ENCODE data around the gene MAN1C1. TPM values are rescaled to one million over a fixed set of nuclear protein-coding genes. Genes with fewer than 3 reads are reported as not detected.
A peak's percentile ranks its signal among the peaks of the same experiment; 100 is the strongest.

Gene MAN1C1
- total and polyA plus RNA-seq, 5 donors from 2014 or later = 3.1 to 15.1 (median 3.5) TPM

- DNase-seq (no peak), ATAC-seq (ENCODE audit: low read depth in 2 of 2) (no peak)
- Mint-ChIP-seq H3K9me3 (no peaks in the 10 kb centered on the region), H3K4me3 (no peak overlapping the region), H3K36me3 (peaks cover 6% of the 10 kb centered on the region), H3K4me1 (peaks cover 11 to 67% (median 25%) of the 10 kb centered on the region in 4 donors), H3K27me3 (peaks cover 7% of the 10 kb centered on the region), H3K27ac (no peak overlapping the region)
- no peak overlapping the region for H3K4me3 ChIP-seq (ENCODE audit: low read depth, low read length)
- no peaks in the 10 kb centered on the region for H3K27me3 ChIP-seq (ENCODE audit: control insufficient read depth, insufficient read depth, low read length)
- H3K36me3 ChIP-seq (ENCODE audit: control insufficient read depth, insufficient read depth, low read length) = no peaks in the 10 kb centered on the region
- no peaks in the 10 kb centered on the region for H3K9me3 ChIP-seq (ENCODE audit: control insufficient read depth in 2 of 2, low read length in 2 of 2)
- H3K4me1 ChIP-seq (ENCODE audit: control insufficient read depth, insufficient read depth, low read length, poor library complexity, severe bottlenecking) = peaks cover 19% of the 10 kb centered on the region
- no peak overlapping the region for H3K27ac ChIP-seq (ENCODE audit: insufficient read depth, low read length, poor library complexity, severe bottlenecking)
These were observed 84.6 kb downstream of the MAN1C1 start for GRCh38 chr1:25701030-25701785.

GRCh38 chr1:25702101-25702775, 85.6 kb downstream of the MAN1C1 start:
- Mint-ChIP-seq H3K27ac (peak overlapping the region in 1 of 3 donors; percentile 66), H3K27me3 (peaks cover 7% of the 10 kb centered on the region), H3K36me3 (peaks cover 9% of the 10 kb centered on the region), H3K4me3 (no peak overlapping the region), H3K9me3 (no peaks in the 10 kb centered on the region), H3K4me1 (peaks cover 11 to 67% (median 25%) of the 10 kb centered on the region in 4 donors)
- no peaks in the 10 kb centered on the region for H3K36me3 ChIP-seq (ENCODE audit: control insufficient read depth, insufficient read depth, low read length)
- H3K4me1 ChIP-seq (ENCODE audit: control insufficient read depth, insufficient read depth, low read length, poor library complexity, severe bottlenecking) = peaks cover 19% of the 10 kb centered on the region
- ATAC-seq (ENCODE audit: low read depth in 2 of 2) = no peak
- no peaks in the 10 kb centered on the region for H3K9me3 ChIP-seq (ENCODE audit: control insufficient read depth in 2 of 2, low read length in 2 of 2)
- H3K27ac ChIP-seq (ENCODE audit: insufficient read depth, low read length, poor library complexity, severe bottlenecking) = no peak overlapping the region
- H3K27me3 ChIP-seq (ENCODE audit: control insufficient read depth, insufficient read depth, low read length) = no peaks in the 10 kb centered on the region
- no peak for DNase-seq
- no peak overlapping the region for H3K4me3 ChIP-seq (ENCODE audit: low read depth, low read length)

GRCh38 chr1:25703041-25703440, 86.5 kb downstream of the MAN1C1 start:
- no peak overlapping the region for H3K27ac ChIP-seq (ENCODE audit: insufficient read depth, low read length, poor library complexity, severe bottlenecking)
- H3K27me3 ChIP-seq (ENCODE audit: control insufficient read depth, insufficient read depth, low read length) = no peaks in the 10 kb centered on the region
- no peak overlapping the region for H3K4me3 Mint-ChIP-seq
- H3K27me3 Mint-ChIP-seq = peaks cover 7% of the 10 kb centered on the region
- no peaks in the 10 kb centered on the region for H3K9me3 ChIP-seq (ENCODE audit: control insufficient read depth in 2 of 2, low read length in 2 of 2)
- no peaks in the 10 kb centered on the region for H3K36me3 ChIP-seq (ENCODE audit: control insufficient read depth, insufficient read depth, low read length)
- H3K4me1 ChIP-seq (ENCODE audit: control insufficient read depth, insufficient read depth, low read length, poor library complexity, severe bottlenecking) = peaks cover 11% of the 10 kb centered on the region
- no peak for ATAC-seq (ENCODE audit: low read depth in 2 of 2)
- no peak overlapping the region for H3K27ac Mint-ChIP-seq
- H3K36me3 Mint-ChIP-seq = peaks cover 9% of the 10 kb centered on the region
- H3K9me3 Mint-ChIP-seq = no peaks in the 10 kb centered on the region
- no peak for DNase-seq
- H3K4me1 Mint-ChIP-seq = peaks cover 11 to 67% (median 24%) of the 10 kb centered on the region in 4 donors
- H3K4me3 ChIP-seq (ENCODE audit: low read depth, low read length) = no peak overlapping the region

GRCh38 chr1:25703671-25704266, 87.2 kb downstream of the MAN1C1 start:
- H3K27ac Mint-ChIP-seq = peak overlapping the region; percentile 15 to 72 (median 57)
- H3K27ac ChIP-seq (ENCODE audit: insufficient read depth, low read length, poor library complexity, severe bottlenecking) = no peak overlapping the region
- H3K27me3 Mint-ChIP-seq = peaks cover 7% of the 10 kb centered on the region
- no peaks in the 10 kb centered on the region for H3K27me3 ChIP-seq (ENCODE audit: control insufficient read depth, insufficient read depth, low read length)
- no peaks in the 10 kb centered on the region for H3K9me3 Mint-ChIP-seq
- DNase-seq (no peak), ATAC-seq (ENCODE audit: low read depth in 2 of 2) (no peak)
- no peak overlapping the region for H3K4me3 ChIP-seq (ENCODE audit: low read depth, low read length)
- peaks cover 11 to 64% (median 24%) of the 10 kb centered on the region in 4 donors for H3K4me1 Mint-ChIP-seq
- H3K4me3 Mint-ChIP-seq = peak overlapping the region in 1 of 4 donors; percentile 21
- peaks cover 9% of the 10 kb centered on the region for H3K36me3 Mint-ChIP-seq
- H3K9me3 ChIP-seq (ENCODE audit: control insufficient read depth in 2 of 2, low read length in 2 of 2) = no peaks in the 10 kb centered on the region
- peaks cover 11% of the 10 kb centered on the region for H3K4me1 ChIP-seq (ENCODE audit: control insufficient read depth, insufficient read depth, low read length, poor library complexity, severe bottlenecking)
- no peaks in the 10 kb centered on the region for H3K36me3 ChIP-seq (ENCODE audit: control insufficient read depth, insufficient read depth, low read length)

GRCh38 chr1:25704267-25704691, 87.7 kb downstream of the MAN1C1 start:
- DNase-seq (peak in 2 of 3 donors; percentile 37 to 70), ATAC-seq (ENCODE audit: low read depth in 2 of 2) (peak; percentile 80 to 89)
- no peaks in the 10 kb centered on the region for H3K27me3 ChIP-seq (ENCODE audit: control insufficient read depth, insufficient read depth, low read length)
- H3K4me1 Mint-ChIP-seq = peaks cover 11 to 64% (median 24%) of the 10 kb centered on the region in 4 donors
- no peak overlapping the region for H3K27ac ChIP-seq (ENCODE audit: insufficient read depth, low read length, poor library complexity, severe bottlenecking)
- H3K9me3 Mint-ChIP-seq = no peaks in the 10 kb centered on the region
- peak overlapping the region in 1 of 4 donors; percentile 21 for H3K4me3 Mint-ChIP-seq
- H3K27me3 Mint-ChIP-seq = peaks cover 7% of the 10 kb centered on the region
- no peak overlapping the region for H3K4me3 ChIP-seq (ENCODE audit: low read depth, low read length)
- no peaks in the 10 kb centered on the region for H3K36me3 ChIP-seq (ENCODE audit: control insufficient read depth, insufficient read depth, low read length)
- peak overlapping the region; percentile 15 to 72 (median 57) for H3K27ac Mint-ChIP-seq
- H3K36me3 Mint-ChIP-seq = peaks cover 9% of the 10 kb centered on the region
- H3K4me1 ChIP-seq (ENCODE audit: control insufficient read depth, insufficient read depth, low read length, poor library complexity, severe bottlenecking) = peaks cover 11% of the 10 kb centered on the region
- no peaks in the 10 kb centered on the region for H3K9me3 ChIP-seq (ENCODE audit: control insufficient read depth in 2 of 2, low read length in 2 of 2)

GRCh38 chr1:25705699-25706098, 89.1 kb downstream of the MAN1C1 start:
- H3K27ac ChIP-seq (ENCODE audit: insufficient read depth, low read length, poor library complexity, severe bottlenecking) = no peak overlapping the region
- no peak for DNase-seq
- no peak overlapping the region for H3K4me3 ChIP-seq (ENCODE audit: low read depth, low read length)
- Mint-ChIP-seq H3K27ac (peak overlapping the region in 1 of 3 donors; percentile 67), H3K4me3 (no peak overlapping the region), H3K27me3 (peaks cover 7% of the 10 kb centered on the region), H3K9me3 (no peaks in the 10 kb centered on the region), H3K36me3 (peaks cover 9% of the 10 kb centered on the region), H3K4me1 (peaks cover 16 to 66% (median 27%) of the 10 kb centered on the region in 4 donors)
- no peaks in the 10 kb centered on the region for H3K36me3 ChIP-seq (ENCODE audit: control insufficient read depth, insufficient read depth, low read length)
- no peaks in the 10 kb centered on the region for H3K27me3 ChIP-seq (ENCODE audit: control insufficient read depth, insufficient read depth, low read length)
- ATAC-seq (ENCODE audit: low read depth in 2 of 2) = no peak
- peaks cover 12% of the 10 kb centered on the region for H3K4me1 ChIP-seq (ENCODE audit: control insufficient read depth, insufficient read depth, low read length, poor library complexity, severe bottlenecking)
- H3K9me3 ChIP-seq (ENCODE audit: control insufficient read depth in 2 of 2, low read length in 2 of 2) = no peaks in the 10 kb centered on the region

GRCh38 chr1:25706146-25707089, 89.8 kb downstream of the MAN1C1 start:
- H3K36me3 ChIP-seq (ENCODE audit: control insufficient read depth, insufficient read depth, low read length) = no peaks in the 10 kb centered on the region
- H3K4me3 ChIP-seq (ENCODE audit: low read depth, low read length) = no peak overlapping the region
- Mint-ChIP-seq H3K27me3 (peaks cover 7% of the 10 kb centered on the region), H3K4me1 (peaks cover 22 to 73% (median 32%) of the 10 kb centered on the region in 4 donors), H3K36me3 (peaks cover 9% of the 10 kb centered on the region), H3K9me3 (no peaks in the 10 kb centered on the region), H3K27ac (no peak overlapping the region), H3K4me3 (no peak overlapping the region)
- H3K4me1 ChIP-seq (ENCODE audit: control insufficient read depth, insufficient read depth, low read length, poor library complexity, severe bottlenecking) = peaks cover 19% of the 10 kb centered on the region
- ATAC-seq (ENCODE audit: low read depth in 2 of 2) = no peak
- no peaks in the 10 kb centered on the region for H3K27me3 ChIP-seq (ENCODE audit: control insufficient read depth, insufficient read depth, low read length)
- H3K27ac ChIP-seq (ENCODE audit: insufficient read depth, low read length, poor library complexity, severe bottlenecking) = no peak overlapping the region
- H3K9me3 ChIP-seq (ENCODE audit: control insufficient read depth in 2 of 2, low read length in 2 of 2) = no peaks in the 10 kb centered on the region
- no peak for DNase-seq

Data from CD4-positive, CD25-positive, alpha-beta regulatory T cell (primary cell).